ENCODE measurements around the gene OPRM1. TPM values are rescaled to one million over a fixed set of nuclear protein-coding genes. Genes with fewer than 3 reads are reported as not detected.
A peak's percentile ranks its signal among the peaks of the same experiment; 100 is the strongest.

Gene OPRM1
- not detected for total RNA-seq
- not detected for polyA plus RNA-seq

DNA sequence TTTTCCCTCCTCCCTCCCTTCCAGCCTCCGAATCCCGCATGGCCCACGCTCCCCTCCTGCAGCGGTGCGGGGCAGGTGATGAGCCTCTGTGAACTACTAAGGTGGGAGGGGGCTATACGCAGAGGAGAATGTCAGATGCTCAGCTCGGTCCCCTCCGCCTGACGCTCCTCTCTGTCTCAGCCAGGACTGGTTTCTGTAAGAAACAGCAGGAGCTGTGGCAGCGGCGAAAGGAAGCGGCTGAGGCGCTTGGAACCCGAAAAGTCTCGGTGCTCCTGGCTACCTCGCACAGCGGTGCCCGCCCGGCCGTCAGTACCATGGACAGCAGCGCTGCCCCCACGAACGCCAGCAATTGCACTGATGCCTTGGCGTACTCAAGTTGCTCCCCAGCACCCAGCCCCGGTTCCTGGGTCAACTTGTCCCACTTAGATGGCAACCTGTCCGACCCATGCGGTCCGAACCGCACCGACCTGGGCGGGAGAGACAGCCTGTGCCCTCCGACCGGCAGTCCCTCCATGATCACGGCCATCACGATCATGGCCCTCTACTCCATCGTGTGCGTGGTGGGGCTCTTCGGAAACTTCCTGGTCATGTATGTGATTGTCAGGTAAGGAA, at the start of gene OPRM1:
Gene OPRM1, plus strand, starts transcription at position 10 of the 612 bp plus-strand sequence. Its CDS starts 305 bp downstream, at position 315.
- Histone ChIP-seq H3K27ac (ENCODE audit: low read depth in 1 of 2, low read length in 2 of 2) (no peak within 1 kb of the TSS), H3K4me3 (ENCODE audit: low read depth in 1 of 3, low read length in 3 of 3) (no peak within 1 kb of the TSS), H3K4me1 (ENCODE audit: control insufficient read depth in 4 of 4, insufficient read depth in 4 of 4, low read length in 3 of 4) (no peaks in the 10 kb centered on the region), H3K9ac (ENCODE audit: low read depth in 1 of 2, low read length in 2 of 2) (no peak within 1 kb of the TSS), H3K27me3 (ENCODE audit: control insufficient read depth in 4 of 4, insufficient read depth in 4 of 4, low read length in 3 of 4) (peaks cover 0 to 12% (median 4%) of the 10 kb centered on the region in 4 donors), H3K36me3 (ENCODE audit: control insufficient read depth in 4 of 4, insufficient read depth in 3 of 4, low read depth in 1 of 4, low read length in 3 of 4) (no peaks in the 10 kb centered on the region), H3K9me3 (ENCODE audit: control insufficient read depth in 4 of 4, low read length in 3 of 4) (peaks cover 0 to 6% (median 0%) of the 10 kb centered on the region in 4 donors)
- 9% methylated on average over 38 of the region's 38 CpGs for WGBS
- DNase-seq (ENCODE audit: low spot score): peak; percentile 39
- TF ChIP-seq, protein P1, sequence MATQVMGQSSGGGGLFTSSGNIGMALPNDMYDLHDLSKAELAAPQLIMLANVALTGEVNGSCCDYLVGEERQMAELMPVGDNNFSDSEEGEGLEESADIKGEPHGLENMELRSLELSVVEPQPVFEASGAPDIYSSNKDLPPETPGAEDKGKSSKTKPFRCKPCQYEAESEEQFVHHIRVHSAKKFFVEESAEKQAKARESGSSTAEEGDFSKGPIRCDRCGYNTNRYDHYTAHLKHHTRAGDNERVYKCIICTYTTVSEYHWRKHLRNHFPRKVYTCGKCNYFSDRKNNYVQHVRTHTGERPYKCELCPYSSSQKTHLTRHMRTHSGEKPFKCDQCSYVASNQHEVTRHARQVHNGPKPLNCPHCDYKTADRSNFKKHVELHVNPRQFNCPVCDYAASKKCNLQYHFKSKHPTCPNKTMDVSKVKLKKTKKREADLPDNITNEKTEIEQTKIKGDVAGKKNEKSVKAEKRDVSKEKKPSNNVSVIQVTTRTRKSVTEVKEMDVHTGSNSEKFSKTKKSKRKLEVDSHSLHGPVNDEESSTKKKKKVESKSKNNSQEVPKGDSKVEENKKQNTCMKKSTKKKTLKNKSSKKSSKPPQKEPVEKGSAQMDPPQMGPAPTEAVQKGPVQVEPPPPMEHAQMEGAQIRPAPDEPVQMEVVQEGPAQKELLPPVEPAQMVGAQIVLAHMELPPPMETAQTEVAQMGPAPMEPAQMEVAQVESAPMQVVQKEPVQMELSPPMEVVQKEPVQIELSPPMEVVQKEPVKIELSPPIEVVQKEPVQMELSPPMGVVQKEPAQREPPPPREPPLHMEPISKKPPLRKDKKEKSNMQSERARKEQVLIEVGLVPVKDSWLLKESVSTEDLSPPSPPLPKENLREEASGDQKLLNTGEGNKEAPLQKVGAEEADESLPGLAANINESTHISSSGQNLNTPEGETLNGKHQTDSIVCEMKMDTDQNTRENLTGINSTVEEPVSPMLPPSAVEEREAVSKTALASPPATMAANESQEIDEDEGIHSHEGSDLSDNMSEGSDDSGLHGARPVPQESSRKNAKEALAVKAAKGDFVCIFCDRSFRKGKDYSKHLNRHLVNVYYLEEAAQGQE (IDR thresholded peaks at IDR 0.05): peak; percentile 98
- TF ChIP-seq GABPA (IDR thresholded peaks at IDR 0.05 in 1 of 2, conservative IDR thresholded peaks at IDR 0.05 in 1 of 2) (no peak), FOXA1 (IDR thresholded peaks at IDR 0.05) (no peak), RAD21 (IDR thresholded peaks at IDR 0.05) (no peak), EGR1 (IDR thresholded peaks at IDR 0.05; ENCODE audit: low read depth in 2 of 2) (no peak)

GRCh38 chr6:153989989-153990388, 49.1 kb upstream of the OPRM1 start:
- Histone ChIP-seq H3K36me3 (ENCODE audit: control insufficient read depth in 4 of 4, insufficient read depth in 3 of 4, low read depth in 1 of 4, low read length in 3 of 4) (no peaks in the 10 kb centered on the region), H3K9ac (ENCODE audit: low read depth in 1 of 2, low read length in 2 of 2) (no peak overlapping the region), H3K27me3 (ENCODE audit: control insufficient read depth in 4 of 4, insufficient read depth in 4 of 4, low read length in 3 of 4) (no peaks in the 10 kb centered on the region), H3K27ac (ENCODE audit: low read depth in 1 of 2, low read length in 2 of 2) (no peak overlapping the region), H3K9me3 (ENCODE audit: control insufficient read depth in 4 of 4, low read length in 3 of 4) (no peaks in the 10 kb centered on the region), H3K4me3 (ENCODE audit: low read depth in 1 of 3, low read length in 3 of 3) (no peak overlapping the region), H3K4me1 (ENCODE audit: control insufficient read depth in 4 of 4, insufficient read depth in 4 of 4, low read length in 3 of 4) (no peaks in the 10 kb centered on the region)
- no peak for DNase-seq (ENCODE audit: low spot score)
- 75% methylated on average over 1 of the region's 1 CpG for WGBS
- TF ChIP-seq, protein P2, sequence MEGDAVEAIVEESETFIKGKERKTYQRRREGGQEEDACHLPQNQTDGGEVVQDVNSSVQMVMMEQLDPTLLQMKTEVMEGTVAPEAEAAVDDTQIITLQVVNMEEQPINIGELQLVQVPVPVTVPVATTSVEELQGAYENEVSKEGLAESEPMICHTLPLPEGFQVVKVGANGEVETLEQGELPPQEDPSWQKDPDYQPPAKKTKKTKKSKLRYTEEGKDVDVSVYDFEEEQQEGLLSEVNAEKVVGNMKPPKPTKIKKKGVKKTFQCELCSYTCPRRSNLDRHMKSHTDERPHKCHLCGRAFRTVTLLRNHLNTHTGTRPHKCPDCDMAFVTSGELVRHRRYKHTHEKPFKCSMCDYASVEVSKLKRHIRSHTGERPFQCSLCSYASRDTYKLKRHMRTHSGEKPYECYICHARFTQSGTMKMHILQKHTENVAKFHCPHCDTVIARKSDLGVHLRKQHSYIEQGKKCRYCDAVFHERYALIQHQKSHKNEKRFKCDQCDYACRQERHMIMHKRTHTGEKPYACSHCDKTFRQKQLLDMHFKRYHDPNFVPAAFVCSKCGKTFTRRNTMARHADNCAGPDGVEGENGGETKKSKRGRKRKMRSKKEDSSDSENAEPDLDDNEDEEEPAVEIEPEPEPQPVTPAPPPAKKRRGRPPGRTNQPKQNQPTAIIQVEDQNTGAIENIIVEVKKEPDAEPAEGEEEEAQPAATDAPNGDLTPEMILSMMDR (IDR thresholded peaks at IDR 0.05; ENCODE audit: low read depth, low read length, missing input control): no peak
- TF ChIP-seq HNF4A (conservative IDR thresholded peaks at IDR 0.05): peak; percentile 50 to 66
- TF ChIP-seq RAD21 (IDR thresholded peaks at IDR 0.05): no peak

GRCh38 chr6:153994004-153994403, 45.0 kb upstream of the OPRM1 start:
- WGBS: 88% methylated on average over 3 of the region's 3 CpGs
- no peak overlapping the region for H3K27ac ChIP-seq (ENCODE audit: low read depth in 1 of 2, low read length in 2 of 2)
- no peak overlapping the region for H3K9ac ChIP-seq (ENCODE audit: low read depth in 1 of 2, low read length in 2 of 2)
- H3K36me3 ChIP-seq (ENCODE audit: control insufficient read depth in 4 of 4, insufficient read depth in 3 of 4, low read depth in 1 of 4, low read length in 3 of 4): no peaks in the 10 kb centered on the region
- H3K9me3 ChIP-seq (ENCODE audit: control insufficient read depth in 4 of 4, low read length in 3 of 4): no peaks in the 10 kb centered on the region
- H3K4me1 ChIP-seq (ENCODE audit: control insufficient read depth in 4 of 4, insufficient read depth in 4 of 4, low read length in 3 of 4): no peaks in the 10 kb centered on the region
- H3K27me3 ChIP-seq (ENCODE audit: control insufficient read depth in 4 of 4, insufficient read depth in 4 of 4, low read length in 3 of 4): no peaks in the 10 kb centered on the region
- TF ChIP-seq NR2F2 (IDR thresholded peaks at IDR 0.05) (no peak), EGR1 (IDR thresholded peaks at IDR 0.05; ENCODE audit: low read depth in 2 of 2) (no peak), YY1 (IDR thresholded peaks at IDR 0.05) (no peak), JUND (IDR thresholded peaks at IDR 0.05) (no peak), FOXA1 (IDR thresholded peaks at IDR 0.05) (no peak), FOXA2 (IDR thresholded peaks at IDR 0.05) (no peak), TAF1 (conservative IDR thresholded peaks at IDR 0.05) (no peak), HNF4G (IDR thresholded peaks at IDR 0.05) (no peak)
- TF ChIP-seq, protein P1 (IDR thresholded peaks at IDR 0.05): no peak
- TF ChIP-seq, protein P3, sequence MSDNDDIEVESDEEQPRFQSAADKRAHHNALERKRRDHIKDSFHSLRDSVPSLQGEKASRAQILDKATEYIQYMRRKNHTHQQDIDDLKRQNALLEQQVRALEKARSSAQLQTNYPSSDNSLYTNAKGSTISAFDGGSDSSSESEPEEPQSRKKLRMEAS (IDR thresholded peaks at IDR 0.05): no peak
- H3K4me3 ChIP-seq (ENCODE audit: low read depth in 1 of 3, low read length in 3 of 3): no peak overlapping the region
- no peak for DNase-seq (ENCODE audit: low spot score)

All from liver (tissue), 9 donors.